OCI-LY7 (cell line): ENCODE data around the gene FYN. TPM values are rescaled to one million over a fixed set of nuclear protein-coding genes. Genes with fewer than 3 reads are reported as not detected.

Source experiments
- BruUV-seq: library from RNA; stranded (reverse); fragments of 400-500 nt; replicated peaks from 2 replicates; lab custom pipeline; 2021; lab: Mats Ljungman, UMichigan
- CTCF ChIA-PET: fragments of 300-600 bp; sonication (Branson Sonifier 250); formaldehyde crosslinking; loops from one replicate; lab custom pipeline; 2022; ENCODE audit warnings: antibody characterized with exemption; ENCODE audit not compliant: unreplicated experiment; lab: Charles Lee
- POLR2A ChIA-PET: fragments of 300-600 bp; sonication (Branson Sonifier 250); formaldehyde crosslinking; loops from one replicate; lab custom pipeline; 2022; ENCODE audit warnings: antibody characterized with exemption; lab: Charles Lee
- DNase-seq: peaks from one replicate; pipeline ENCODE4 v3.0.0-alpha.2; 2015; ENCODE audit warnings: low spot score
- H2AFZ ChIP-seq: fragments of 200-600 bp; sonication (generic), shearing (Covaris generic); 2 replicates; pipeline ENCODE4 v1.6.1; 2014; ENCODE audit warnings: mild to moderate bottlenecking, antibody characterized with exemption, low read length, moderate library complexity
- H3K27ac ChIP-seq: fragments of 200-600 bp; sonication (generic); 2 replicates; pipeline ENCODE4 v1.5.1; 2014; ENCODE audit warnings: mixed run types, low read depth, mild to moderate bottlenecking, moderate library complexity, low read length, inconsistent platforms; ENCODE audit not compliant: poor library complexity, severe bottlenecking
- H3K36me3 ChIP-seq: fragments of 200-600 bp; sonication (generic); 2 replicates; pipeline ENCODE4 v1.6.1; 2014; ENCODE audit warnings: mild to moderate bottlenecking, antibody characterized with exemption, low read length, moderate library complexity, mixed read lengths; ENCODE audit not compliant: insufficient read depth
- H3K4me1 ChIP-seq: fragments of 200-600 bp; sonication (generic); 2 replicates; pipeline ENCODE4 v1.5.1; 2014; ENCODE audit warnings: mild to moderate bottlenecking, low read length; ENCODE audit not compliant: insufficient read depth, poor library complexity, severe bottlenecking
- H3K4me2 ChIP-seq: fragments of 200-600 bp; sonication (generic); 2 replicates; pipeline ENCODE4 v1.6.1; 2014; ENCODE audit warnings: mild to moderate bottlenecking, low read length
- H3K4me3 ChIP-seq: fragments of 200-600 bp; sonication (generic); 2 replicates; pipeline ENCODE4 v1.5.1; 2014; ENCODE audit warnings: mild to moderate bottlenecking, low read depth, low read length; ENCODE audit not compliant: poor library complexity, severe bottlenecking
- H3K79me2 ChIP-seq: fragments of 200-600 bp; sonication (generic); 2 replicates; pipeline ENCODE4 v1.6.1; 2016; ENCODE audit warnings: low read depth, mild to moderate bottlenecking, low read length, moderate library complexity, mixed read lengths; ENCODE audit not compliant: insufficient read depth
- H3K9me2 ChIP-seq: fragments of 200-600 bp; sonication (generic); 2 replicates; pipeline ENCODE4 v1.6.1; 2016; ENCODE audit warnings: mild to moderate bottlenecking, low read length, mixed read lengths; ENCODE audit not compliant: insufficient read depth
- H3K9me3 ChIP-seq: fragments of 200-600 bp; sonication (generic); 2 replicates; pipeline ENCODE4 v1.6.1; 2014; ENCODE audit warnings: mild to moderate bottlenecking, mixed run types, low read length, mixed read lengths
- H4K20me1 ChIP-seq: fragments of 200-600 bp; sonication (generic); 2 replicates; pipeline ENCODE4 v1.6.1; 2014; ENCODE audit warnings: mild to moderate bottlenecking, antibody characterized with exemption, low read length, moderate library complexity, mixed read lengths; ENCODE audit not compliant: insufficient read depth
- EZH2phosphoT487 ChIP-seq: fragments of 200-600 bp; sonication (generic); IDR thresholded peaks from 2 replicates; pipeline ENCODE4 v1.6.1; 2018; ENCODE audit warnings: low read depth, borderline replicate concordance, mild to moderate bottlenecking, mixed run types, antibody characterized with exemption, low read length, moderate library complexity, mixed read lengths
- intact Hi-C: fragments of 100-400 bp; cut with micrococcal nuclease; formaldehyde crosslinking; loops from one replicate; pipeline ENCODE4 v1.10.0; 2022; ENCODE audit not compliant: unreplicated experiment
- total RNA-seq, 2 experiments: library from RNA; depleted of rRNA in 1 of 2; stranded (reverse); fragments of >200 nt in 1 of 2; shearing (Covaris generic) in 1 of 2; gene quantifications; 2 replicates each; pipeline ENCODE4 v1.2.3, GENCODE V29; 2014 to 2022
- TF ChIP-seq, protein P1 (sequence below): fragments of 200-600 bp; sonication (generic); conservative IDR thresholded peaks from 2 replicates; pipeline ENCODE4 v1.5.1; 2014; ENCODE audit warnings: mild to moderate bottlenecking, antibody characterized with exemption, low read length, moderate library complexity, mixed read lengths

FYN gene
- total RNA-seq, 2 experiments from 2014 or later: 57.3 to 92.9 TPM

DNA sequence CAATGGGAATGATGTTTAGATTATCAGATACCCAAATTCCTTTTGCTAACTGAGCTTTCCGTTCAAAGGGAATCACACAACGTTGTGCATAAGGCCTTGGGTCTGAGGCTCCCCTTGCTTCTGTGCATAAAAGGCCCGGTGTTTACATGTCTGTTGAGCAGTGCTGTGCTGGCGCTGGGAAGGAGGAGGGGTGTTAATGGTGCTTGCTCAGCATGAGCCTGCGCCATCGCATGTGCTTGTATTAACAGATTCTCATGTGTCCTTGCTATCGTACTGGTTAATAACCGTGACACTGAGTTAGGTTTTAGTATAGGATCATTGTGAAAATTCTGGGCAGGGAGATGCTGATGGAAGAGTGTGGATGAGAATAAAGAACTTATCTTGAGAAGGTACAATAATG is 205.3 kb downstream of the FYN start:
- no peak for DNase-seq
- ChIA-PET CTCF (no interaction called here), POLR2A (interaction anchor here (1.1 kb wide), 1 partner anchor 27 kb away, joined by 3 read pairs; no protein-coding TSS in a partner anchor)
- no peak for TF ChIP-seq EZH2phosphoT487
- TF ChIP-seq, protein P1, sequence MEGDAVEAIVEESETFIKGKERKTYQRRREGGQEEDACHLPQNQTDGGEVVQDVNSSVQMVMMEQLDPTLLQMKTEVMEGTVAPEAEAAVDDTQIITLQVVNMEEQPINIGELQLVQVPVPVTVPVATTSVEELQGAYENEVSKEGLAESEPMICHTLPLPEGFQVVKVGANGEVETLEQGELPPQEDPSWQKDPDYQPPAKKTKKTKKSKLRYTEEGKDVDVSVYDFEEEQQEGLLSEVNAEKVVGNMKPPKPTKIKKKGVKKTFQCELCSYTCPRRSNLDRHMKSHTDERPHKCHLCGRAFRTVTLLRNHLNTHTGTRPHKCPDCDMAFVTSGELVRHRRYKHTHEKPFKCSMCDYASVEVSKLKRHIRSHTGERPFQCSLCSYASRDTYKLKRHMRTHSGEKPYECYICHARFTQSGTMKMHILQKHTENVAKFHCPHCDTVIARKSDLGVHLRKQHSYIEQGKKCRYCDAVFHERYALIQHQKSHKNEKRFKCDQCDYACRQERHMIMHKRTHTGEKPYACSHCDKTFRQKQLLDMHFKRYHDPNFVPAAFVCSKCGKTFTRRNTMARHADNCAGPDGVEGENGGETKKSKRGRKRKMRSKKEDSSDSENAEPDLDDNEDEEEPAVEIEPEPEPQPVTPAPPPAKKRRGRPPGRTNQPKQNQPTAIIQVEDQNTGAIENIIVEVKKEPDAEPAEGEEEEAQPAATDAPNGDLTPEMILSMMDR: no peak
- no peaks in the 10 kb centered on the region for H3K4me1 ChIP-seq
- no peaks in the 10 kb centered on the region for H3K9me2 ChIP-seq
- no peak overlapping the region for H2AFZ ChIP-seq
- no peak overlapping the region for H3K27ac ChIP-seq
- H4K20me1 ChIP-seq: no peaks in the 10 kb centered on the region
- intact Hi-C loops: no loop called here
- H3K9me3 ChIP-seq: no peaks in the 10 kb centered on the region
- H3K36me3 ChIP-seq: no peaks in the 10 kb centered on the region
- H3K4me3 ChIP-seq: no peak overlapping the region
- no TSS peak for BruUV-seq
- H3K4me2 ChIP-seq: no peak overlapping the region
- H3K79me2 ChIP-seq: no peaks in the 10 kb centered on the region

DNA sequence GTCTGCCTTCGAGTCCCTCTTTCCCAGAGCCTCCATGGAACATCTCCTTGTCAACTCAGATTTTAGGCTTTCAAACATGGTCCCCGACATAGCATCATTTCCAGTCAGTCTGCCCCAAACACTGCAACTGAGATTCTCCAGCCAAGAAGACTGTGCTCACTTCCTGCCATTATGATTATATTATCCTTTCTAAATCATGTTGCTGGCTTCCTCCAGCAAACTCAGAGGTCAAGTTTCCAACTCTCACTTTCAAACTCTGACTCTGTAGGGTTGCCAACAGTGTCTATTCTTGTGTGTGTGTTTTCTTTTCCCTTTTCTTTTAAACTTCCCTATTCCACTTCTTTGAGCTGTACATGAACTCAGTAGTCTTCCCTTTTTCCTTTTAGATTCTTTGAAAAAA is 206.4 kb downstream of the FYN start:
- Histone ChIP-seq H2AFZ (no peak overlapping the region), H4K20me1 (no peaks in the 10 kb centered on the region), H3K4me2 (no peak overlapping the region), H3K79me2 (no peaks in the 10 kb centered on the region), H3K4me3 (no peak overlapping the region), H3K36me3 (no peaks in the 10 kb centered on the region), H3K27ac (no peak overlapping the region), H3K9me2 (no peaks in the 10 kb centered on the region), H3K9me3 (no peaks in the 10 kb centered on the region), H3K4me1 (no peaks in the 10 kb centered on the region)
- intact Hi-C loops: no loop called here
- no TSS peak for BruUV-seq
- ChIA-PET POLR2A (no interaction called here), CTCF (no interaction called here)
- no peak for DNase-seq
- TF ChIP-seq, protein P1: no peak
- no peak for TF ChIP-seq EZH2phosphoT487

DNA sequence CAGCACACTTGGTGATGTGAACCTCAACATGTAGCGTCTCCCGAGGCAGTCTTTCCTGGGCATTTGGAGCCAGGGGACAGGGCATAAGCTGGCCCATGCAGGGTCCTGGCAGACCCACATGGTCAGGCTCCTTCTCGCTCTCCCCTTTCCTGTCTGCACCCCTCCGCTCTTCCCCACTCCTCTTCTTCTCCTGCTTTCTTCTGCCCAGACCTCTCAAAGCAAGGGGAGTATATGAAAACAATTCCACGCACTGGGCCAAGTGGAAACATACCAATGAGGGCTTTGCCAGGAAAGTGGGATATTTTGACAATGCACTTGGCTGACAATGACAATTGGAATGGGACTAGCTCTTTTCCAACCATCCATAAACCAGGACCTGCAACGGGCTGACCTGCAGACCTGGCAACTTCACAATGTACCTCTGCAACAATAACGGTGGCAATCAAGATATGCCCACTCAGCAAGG is 208.7 kb downstream of the FYN start:
- no peak for TF ChIP-seq EZH2phosphoT487
- TF ChIP-seq, protein P1: no peak
- Histone ChIP-seq H3K79me2 (no peaks in the 10 kb centered on the region), H4K20me1 (no peaks in the 10 kb centered on the region), H3K4me3 (no peak overlapping the region), H3K4me2 (no peak overlapping the region), H3K36me3 (no peaks in the 10 kb centered on the region), H3K4me1 (no peaks in the 10 kb centered on the region), H3K9me3 (no peaks in the 10 kb centered on the region), H3K9me2 (no peaks in the 10 kb centered on the region), H2AFZ (no peak overlapping the region), H3K27ac (no peak overlapping the region)
- intact Hi-C loops: no loop called here
- ChIA-PET POLR2A (no interaction called here), CTCF (no interaction called here)
- no peak for DNase-seq
- no TSS peak for BruUV-seq
